RWPE2 (cell line): ENCODE results near the gene RADIL.

Experiments used
- ATAC-seq: fragments of 200-7000 bp; cut with Tn5 transposase; 3 replicates; pipeline ENCODE4 v1.9.1; 2021; ENCODE audit warnings: low read depth
- DNase-seq: peaks from one replicate; pipeline ENCODE4 v3.0.0-alpha.2; 2020; ENCODE audit warnings: low spot score
- H3K27ac ChIP-seq: fragments of 450-650 bp; 2 replicates; pipeline ENCODE4 v1.5.1; 2017; ENCODE audit warnings: mild to moderate bottlenecking; ENCODE audit not compliant: poor library complexity, severe bottlenecking
- H3K27me3 ChIP-seq: fragments of 250-450 bp; sonication (Bioruptor Pico); 2 replicates; pipeline ENCODE4 v1.5.1; 2021; ENCODE audit warnings: mild to moderate bottlenecking, moderate library complexity; ENCODE audit not compliant: insufficient read depth, poor library complexity, severe bottlenecking
- H3K36me3 ChIP-seq: fragments of 250-450 bp; sonication (Bioruptor Pico); 2 replicates; pipeline ENCODE4 v1.5.1; 2020; ENCODE audit warnings: low read depth, mild to moderate bottlenecking, moderate library complexity
- H3K4me1 ChIP-seq: fragments of 250-450 bp; sonication (Bioruptor Pico); 2 replicates; pipeline ENCODE4 v1.5.1; 2021; ENCODE audit warnings: mild to moderate bottlenecking, moderate library complexity; ENCODE audit not compliant: insufficient read depth, poor library complexity, severe bottlenecking
- H3K4me3 ChIP-seq: fragments of 250-450 bp; sonication (Bioruptor Pico); 2 replicates; pipeline ENCODE4 v1.5.1; 2021; ENCODE audit warnings: mild to moderate bottlenecking, moderate library complexity; ENCODE audit not compliant: severe bottlenecking
- H3K9me3 ChIP-seq: fragments of 250-450 bp; sonication (Bioruptor Pico); 2 replicates; pipeline ENCODE4 v1.5.1; 2021; ENCODE audit warnings: mild to moderate bottlenecking, moderate library complexity; ENCODE audit not compliant: severe bottlenecking
- TF ChIP-seq, protein P1 (sequence below): fragments of 450-650 bp; IDR thresholded peaks from one replicate; pipeline ENCODE4 v1.5.1; 2017; ENCODE audit warnings: mild to moderate bottlenecking, moderate library complexity; ENCODE audit not compliant: poor library complexity, severe bottlenecking

The RADIL gene

DNA sequence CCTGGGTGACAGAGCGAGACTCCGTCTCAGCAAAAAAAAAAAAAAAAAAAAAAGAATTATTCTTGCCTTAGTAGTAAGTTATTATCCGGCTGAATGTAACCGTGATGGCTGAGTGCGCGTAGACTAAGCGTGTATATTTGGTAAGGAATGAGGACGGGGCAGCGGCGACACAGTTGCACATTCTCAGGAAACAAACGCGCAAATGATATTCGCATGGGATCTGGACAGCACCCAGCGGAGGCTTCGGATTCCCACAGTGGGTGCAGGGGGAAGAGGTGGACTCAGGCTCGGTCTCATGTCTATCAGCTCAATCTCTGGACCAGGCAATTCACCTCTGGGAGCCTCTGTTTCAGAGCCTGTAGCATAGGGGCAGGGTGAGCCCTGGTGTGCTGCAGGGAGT lies 50.8 kb downstream of the RADIL start:
- TF ChIP-seq, protein P1, sequence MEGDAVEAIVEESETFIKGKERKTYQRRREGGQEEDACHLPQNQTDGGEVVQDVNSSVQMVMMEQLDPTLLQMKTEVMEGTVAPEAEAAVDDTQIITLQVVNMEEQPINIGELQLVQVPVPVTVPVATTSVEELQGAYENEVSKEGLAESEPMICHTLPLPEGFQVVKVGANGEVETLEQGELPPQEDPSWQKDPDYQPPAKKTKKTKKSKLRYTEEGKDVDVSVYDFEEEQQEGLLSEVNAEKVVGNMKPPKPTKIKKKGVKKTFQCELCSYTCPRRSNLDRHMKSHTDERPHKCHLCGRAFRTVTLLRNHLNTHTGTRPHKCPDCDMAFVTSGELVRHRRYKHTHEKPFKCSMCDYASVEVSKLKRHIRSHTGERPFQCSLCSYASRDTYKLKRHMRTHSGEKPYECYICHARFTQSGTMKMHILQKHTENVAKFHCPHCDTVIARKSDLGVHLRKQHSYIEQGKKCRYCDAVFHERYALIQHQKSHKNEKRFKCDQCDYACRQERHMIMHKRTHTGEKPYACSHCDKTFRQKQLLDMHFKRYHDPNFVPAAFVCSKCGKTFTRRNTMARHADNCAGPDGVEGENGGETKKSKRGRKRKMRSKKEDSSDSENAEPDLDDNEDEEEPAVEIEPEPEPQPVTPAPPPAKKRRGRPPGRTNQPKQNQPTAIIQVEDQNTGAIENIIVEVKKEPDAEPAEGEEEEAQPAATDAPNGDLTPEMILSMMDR: no peak
- Histone ChIP-seq H3K36me3 (no peaks in the 10 kb centered on the region), H3K4me3 (no peak overlapping the region), H3K27ac (no peak overlapping the region), H3K9me3 (no peaks in the 10 kb centered on the region), H3K4me1 (no peaks in the 10 kb centered on the region), H3K27me3 (no peaks in the 10 kb centered on the region)
- ATAC-seq (no peak), DNase-seq (no peak)

DNA sequence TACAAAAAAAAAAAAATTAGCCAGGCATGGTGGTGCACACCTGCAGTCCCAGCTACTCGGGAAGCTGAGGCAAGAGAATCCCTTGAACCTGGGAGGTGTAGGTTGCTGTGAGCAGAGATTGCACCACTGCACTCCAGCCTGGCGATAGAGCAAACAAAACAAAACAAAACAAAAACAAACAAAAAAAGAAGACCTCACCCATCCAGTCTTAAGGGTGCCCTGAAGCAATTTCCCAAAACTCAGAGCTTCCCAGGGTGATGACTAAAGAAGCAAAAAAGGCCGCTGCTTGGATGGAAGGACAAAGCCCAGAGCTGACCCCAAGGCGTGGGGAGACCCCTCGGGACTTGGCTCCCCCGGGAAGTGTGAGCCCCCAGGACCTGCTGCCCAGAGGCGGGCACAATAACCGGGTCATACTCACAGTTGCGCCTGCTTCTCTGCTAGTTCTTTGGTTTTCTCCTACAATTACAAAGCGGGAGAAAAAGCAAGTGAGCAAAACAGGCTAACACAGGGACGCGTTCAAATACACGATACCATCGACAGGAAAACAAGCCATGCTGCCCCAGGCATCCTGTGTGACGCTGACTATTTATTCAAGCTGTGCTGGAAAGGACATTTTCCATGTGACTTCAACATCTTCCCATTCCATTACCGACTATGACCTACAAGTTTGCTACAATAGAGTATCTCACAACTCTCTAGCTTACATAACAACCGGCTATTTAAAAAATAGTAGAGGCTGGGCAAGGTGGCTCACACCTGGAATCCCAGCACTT lies 51.6 kb downstream of the RADIL start:
- ATAC-seq: no peak
- no peaks in the 10 kb centered on the region for H3K9me3 ChIP-seq
- no peaks in the 10 kb centered on the region for H3K4me1 ChIP-seq
- H3K27ac ChIP-seq: no peak overlapping the region
- H3K4me3 ChIP-seq: no peak overlapping the region
- no peaks in the 10 kb centered on the region for H3K36me3 ChIP-seq
- DNase-seq: no peak
- TF ChIP-seq, protein P1: no peak
- H3K27me3 ChIP-seq: no peaks in the 10 kb centered on the region

DNA sequence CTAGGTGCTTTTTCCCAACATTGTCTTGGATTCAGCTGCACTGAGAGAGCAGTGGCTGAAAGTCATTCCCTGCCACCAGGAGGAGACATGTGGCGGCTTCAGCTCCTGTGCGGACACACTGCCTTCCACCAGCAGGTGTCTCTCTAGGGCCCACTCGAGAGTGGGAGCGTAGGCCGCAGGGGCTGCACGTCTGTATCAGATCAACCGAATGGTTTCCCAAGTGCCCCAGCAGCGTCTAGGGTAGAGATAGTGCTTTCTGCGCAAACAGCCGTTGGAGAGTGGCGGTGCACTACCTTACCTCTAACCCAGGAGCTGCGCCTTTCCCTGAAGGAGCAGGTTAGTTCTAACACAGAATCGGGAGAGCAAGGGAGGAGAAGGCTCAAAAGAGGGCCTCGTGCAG lies 53.3 kb downstream of the RADIL start:
- Histone ChIP-seq H3K27me3 (no peaks in the 10 kb centered on the region), H3K4me3 (no peak overlapping the region), H3K4me1 (no peaks in the 10 kb centered on the region), H3K36me3 (no peaks in the 10 kb centered on the region), H3K27ac (no peak overlapping the region), H3K9me3 (no peaks in the 10 kb centered on the region)
- TF ChIP-seq, protein P1: peak; percentile 57
- DNase-seq (no peak), ATAC-seq (peak; percentile 70; the same call in 2 of the 3 replicates)

DNA sequence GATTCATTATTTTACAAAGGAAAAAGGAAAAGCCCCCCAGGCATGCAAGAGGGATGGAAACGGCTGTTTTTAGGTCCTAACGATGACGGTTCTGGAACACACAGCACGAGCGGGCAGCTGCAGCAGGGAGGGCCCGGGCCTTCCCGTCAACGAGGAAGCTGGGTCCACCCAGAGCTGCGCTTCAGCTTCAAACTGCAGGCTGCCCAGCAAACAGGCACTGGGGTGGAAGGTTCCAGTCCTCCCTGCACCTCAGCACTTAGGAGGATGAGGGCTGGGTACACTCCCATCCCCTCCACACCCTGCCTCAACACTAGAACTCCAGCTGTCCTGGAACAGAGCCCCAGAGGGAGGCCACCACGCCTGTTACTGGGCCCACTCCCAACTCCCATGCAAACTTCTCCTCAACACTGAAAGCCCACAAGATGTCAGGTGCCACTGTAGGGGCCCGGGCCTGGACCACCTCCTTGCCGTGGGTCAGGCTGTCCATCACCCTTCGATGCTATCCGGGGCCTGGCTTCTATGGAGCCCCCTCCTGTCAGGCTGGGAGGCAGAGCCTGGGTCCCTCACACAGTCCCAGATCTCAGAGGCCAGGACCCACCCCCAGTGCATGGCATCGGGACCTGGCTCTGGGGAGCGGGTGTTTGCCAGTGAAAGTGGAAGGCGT lies 54.7 kb downstream of the RADIL start:
- Histone ChIP-seq H3K4me1 (no peaks in the 10 kb centered on the region), H3K9me3 (no peaks in the 10 kb centered on the region), H3K36me3 (no peaks in the 10 kb centered on the region), H3K27ac (no peak overlapping the region), H3K27me3 (no peaks in the 10 kb centered on the region), H3K4me3 (no peak overlapping the region)
- DNase-seq (no peak), ATAC-seq (no peak)
- TF ChIP-seq, protein P1: no peak

DNA sequence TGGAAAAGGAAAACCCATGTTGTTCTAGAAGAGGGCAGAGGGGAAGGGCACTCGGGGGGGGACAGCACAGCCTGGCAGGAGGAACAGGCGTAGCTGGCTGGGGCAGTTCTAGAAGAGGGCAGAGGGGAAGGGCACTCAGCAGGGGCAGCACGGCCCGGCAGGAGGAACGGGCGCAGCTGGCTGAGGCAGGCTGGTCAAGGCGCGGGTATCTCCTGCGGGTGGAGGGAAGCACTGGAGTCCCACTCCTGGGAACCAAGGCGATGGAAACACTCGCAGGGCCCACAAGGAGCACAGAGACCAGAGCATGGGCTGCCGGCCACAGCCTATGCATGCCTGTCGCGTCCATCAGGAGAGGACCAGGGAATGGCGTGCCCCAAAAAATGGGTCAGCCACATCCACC lies 58.4 kb downstream of the RADIL start:
- TF ChIP-seq, protein P1: no peak
- DNase-seq: no peak

More for the DNA sequence above, 58.4 kb downstream of the RADIL start:
- no peak overlapping the region for H3K27ac ChIP-seq
- no peak for ATAC-seq
- H3K27me3 ChIP-seq: no peaks in the 10 kb centered on the region
- no peak overlapping the region for H3K4me3 ChIP-seq
- no peaks in the 10 kb centered on the region for H3K36me3 ChIP-seq
- H3K9me3 ChIP-seq: no peaks in the 10 kb centered on the region
- no peaks in the 10 kb centered on the region for H3K4me1 ChIP-seq
